Sigmoid colon (tissue), 7 donors: ENCODE data around the gene REPS2. TPM values are rescaled to one million over a fixed set of nuclear protein-coding genes. Genes with fewer than 3 reads are reported as not detected.

ENCODE experiments used
- DNase-seq: peaks from one replicate; pipeline ENCODE4 v3.0.0-alpha.2; 2019
- H3K27ac ChIP-seq, 4 donors: fragments of 200-600 bp; sonication (generic); one replicate each; pipeline ENCODE4 v1.5.1; 2016 to 2019; ENCODE audit warnings: mild to moderate bottlenecking in 1 of 4
- H3K27me3 ChIP-seq, 3 donors: fragments of 200-600 bp; sonication (generic); one replicate each; pipeline ENCODE4 v1.5.1; 2019; ENCODE audit warnings: mild to moderate bottlenecking in 1 of 3
- H3K36me3 ChIP-seq, 4 donors: fragments of 200-600 bp; sonication (generic); one replicate each; pipeline ENCODE4 v1.5.1; 2016 to 2019
- H3K4me1 ChIP-seq, 4 donors: fragments of 200-600 bp; sonication (generic); one replicate each; pipeline ENCODE4 v1.5.1; 2017 to 2019
- H3K4me3 ChIP-seq, 4 donors: fragments of 200-600 bp; sonication (generic); one replicate each; pipeline ENCODE4 v1.5.1; 2017 to 2019; ENCODE audit warnings: mild to moderate bottlenecking in 2 of 4, moderate library complexity in 1 of 4
- H3K9me3 ChIP-seq, 4 donors: fragments of 200-600 bp in 3 of 4; sonication (generic) in 3 of 4; one replicate each; pipeline versions ENCODE4 v1.5.1 to v1.6.1; 2013 to 2019
- CTCF ChIP-seq, 4 experiments: fragments of 450-650 bp in 3 of 4; fragments of 200-600 bp in 1 of 4; IDR thresholded peaks; one replicate each; pipeline ENCODE4 v1.5.1; 2016 to 2019; ENCODE audit warnings: antibody characterized with exemption in 4 of 4, mild to moderate bottlenecking in 3 of 4, moderate library complexity in 2 of 4
- EP300 ChIP-seq, 4 donors: sonication (generic); formaldehyde crosslinking; IDR thresholded peaks; one replicate each; pipeline ENCODE4 v1.6.1; 2017; ENCODE audit warnings: antibody characterized with exemption in 4 of 4
- POLR2A ChIP-seq, 2 donors: fragments of 450-650 bp; IDR thresholded peaks; one replicate each; pipeline ENCODE4 v1.6.1; 2016; ENCODE audit warnings: antibody characterized with exemption in 2 of 2, mild to moderate bottlenecking in 2 of 2, moderate library complexity in 2 of 2
- POLR2AphosphoS5 ChIP-seq, 4 donors: sonication (generic); formaldehyde crosslinking; IDR thresholded peaks; one replicate each; pipeline ENCODE4 v1.6.1; 2017; ENCODE audit warnings: antibody characterized with exemption in 4 of 4
- WGBS, 2 donors: extraction: QIAGEN DNeasy Blood & Tissue Kit; methylation state at CpG; one replicate each; pipeline ENCODE4 v1.1.7; 2013; 5-methylcytosine and 5-hydroxymethylcytosine counted together
- intact Hi-C: fragments of 100-400 bp; cut with DNase I; formaldehyde crosslinking; loops from one replicate; pipeline ENCODE4 v1.15.1; 2023
- polyA plus RNA-seq, 3 donors: library from polyadenylated mRNA; stranded (reverse); fragments of 200-250 nt; gene quantifications; one replicate each; pipeline ENCODE4 v1.2.3, GENCODE V29; 2013
- total RNA-seq, 4 donors: library from RNA; depleted of rRNA; stranded (reverse); fragments of >200 nt; gene quantifications; one replicate each; pipeline ENCODE4 v1.1.0, GENCODE V29; 2016
- donor health status: healthy with polysubstance abuse.
- donor health status: Bipolar disorder and iron deficiency.
- donor health status: healthy.

Gene REPS2
- total and polyA plus RNA-seq, 7 donors, result 2.4 to 10.9 (median 6.1) TPM

GRCh38 chrX:16916561-16916960, 29.9 kb upstream of the REPS2 start:
- H3K4me3 ChIP-seq, result no peak overlapping the region
- H3K9me3 ChIP-seq, result no peaks in the 10 kb centered on the region
- H3K27me3 ChIP-seq, result no peaks in the 10 kb centered on the region
- no peaks in the 10 kb centered on the region for H3K36me3 ChIP-seq
- no peaks in the 10 kb centered on the region for H3K4me1 ChIP-seq
- DNase-seq, result no peak
- H3K27ac ChIP-seq, result no peak overlapping the region
- intact Hi-C loops, result no loop called here
- WGBS, 2 donors, result 89 to 93% methylated on average over 3 to 5 of the region's 5 CpGs
- TF ChIP-seq EP300 (IDR thresholded peaks at IDR 0.05), result no peak
- no peak for TF ChIP-seq POLR2AphosphoS5 (IDR thresholded peaks at IDR 0.05)
- no peak for TF ChIP-seq POLR2A (IDR thresholded peaks at IDR 0.05)
- TF ChIP-seq CTCF (IDR thresholded peaks at IDR 0.05), result no peak

GRCh38 chrX:16917120-16917519, 29.3 kb upstream of the REPS2 start:
- H3K27me3 ChIP-seq, result no peaks in the 10 kb centered on the region
- H3K9me3 ChIP-seq, result no peaks in the 10 kb centered on the region
- intact Hi-C loops, result no loop called here
- H3K4me3 ChIP-seq, result no peak overlapping the region
- H3K4me1 ChIP-seq, result no peaks in the 10 kb centered on the region
- WGBS, 2 donors, result 88 to 92% methylated on average over 6 of the region's 6 CpGs
- no peak for DNase-seq
- H3K36me3 ChIP-seq, result no peaks in the 10 kb centered on the region
- no peak overlapping the region for H3K27ac ChIP-seq
- TF ChIP-seq CTCF (IDR thresholded peaks at IDR 0.05) (no peak), POLR2AphosphoS5 (IDR thresholded peaks at IDR 0.05) (no peak), EP300 (IDR thresholded peaks at IDR 0.05) (no peak), POLR2A (IDR thresholded peaks at IDR 0.05) (no peak)

- H3K27ac ChIP-seq, result no peak overlapping the region
- no peak overlapping the region for H3K4me3 ChIP-seq
- H3K9me3 ChIP-seq, result no peaks in the 10 kb centered on the region
- H3K4me1 ChIP-seq, result no peaks in the 10 kb centered on the region
- no peaks in the 10 kb centered on the region for H3K27me3 ChIP-seq
- intact Hi-C loops, result no loop called here
- no peak for TF ChIP-seq EP300 (IDR thresholded peaks at IDR 0.05)
- no peak for TF ChIP-seq CTCF (IDR thresholded peaks at IDR 0.05)
- no peak for TF ChIP-seq POLR2AphosphoS5 (IDR thresholded peaks at IDR 0.05)
- TF ChIP-seq POLR2A (IDR thresholded peaks at IDR 0.05), result no peak
- no peaks in the 10 kb centered on the region for H3K36me3 ChIP-seq
- no peak for DNase-seq
Measured at GRCh38 chrX:16918979-16919378, 27.5 kb upstream of the REPS2 start.

GRCh38 chrX:16920075-16920474, 26.4 kb upstream of the REPS2 start:
- Histone ChIP-seq H3K4me1 (no peaks in the 10 kb centered on the region), H3K27ac (no peak overlapping the region), H3K9me3 (no peaks in the 10 kb centered on the region), H3K36me3 (no peaks in the 10 kb centered on the region), H3K27me3 (no peaks in the 10 kb centered on the region), H3K4me3 (no peak overlapping the region)
- no peak for DNase-seq
- TF ChIP-seq POLR2AphosphoS5 (IDR thresholded peaks at IDR 0.05) (no peak), CTCF (IDR thresholded peaks at IDR 0.05) (no peak), POLR2A (IDR thresholded peaks at IDR 0.05) (no peak), EP300 (IDR thresholded peaks at IDR 0.05) (no peak)
- intact Hi-C loops, result no loop called here

GRCh38 chrX:16923157-16923556, 23.3 kb upstream of the REPS2 start:
- intact Hi-C loops, result no loop called here
- H3K36me3 ChIP-seq, result no peaks in the 10 kb centered on the region
- H3K4me1 ChIP-seq, result no peaks in the 10 kb centered on the region
- H3K9me3 ChIP-seq, result no peaks in the 10 kb centered on the region
- WGBS, 2 donors, result 97 to 99% methylated on average over 3 of the region's 3 CpGs
- DNase-seq, result no peak
- H3K27me3 ChIP-seq, result no peaks in the 10 kb centered on the region
- TF ChIP-seq EP300 (IDR thresholded peaks at IDR 0.05) (no peak), CTCF (IDR thresholded peaks at IDR 0.05) (no peak), POLR2A (IDR thresholded peaks at IDR 0.05) (no peak), POLR2AphosphoS5 (IDR thresholded peaks at IDR 0.05) (no peak)
- H3K4me3 ChIP-seq, result no peak overlapping the region
- no peak overlapping the region for H3K27ac ChIP-seq
